GDM1 (cell line): ENCODE data around the gene SOX6.

Experiments
- DNase-seq: peaks from one replicate; lab custom pipeline; 2025; lab: John Stamatoyannopoulos, UW

Gene SOX6

GRCh38 chr11:15957234-15957633 lies 399.1 kb downstream of the SOX6 start:
- DNase-seq = no peak

GRCh38 chr11:15956302-15956701 lies 400.0 kb downstream of the SOX6 start:
- DNase-seq = no peak

- DNase-seq = no peak
Observed at GRCh38 chr11:15955595-15955994, 400.8 kb downstream of the SOX6 start.

- DNase-seq = no peak
Observed at GRCh38 chr11:15947681-15948648, 408.4 kb downstream of the SOX6 start.

GRCh38 chr11:15945726-15946125 lies 410.6 kb downstream of the SOX6 start:
- no peak for DNase-seq

- DNase-seq = no peak
Observed at GRCh38 chr11:15944460-15944859, 411.9 kb downstream of the SOX6 start.

- DNase-seq = no peak
Observed at GRCh38 chr11:15943418-15944197, 412.7 kb downstream of the SOX6 start.

GRCh38 chr11:15942936-15943335 lies 413.4 kb downstream of the SOX6 start:
- no peak for DNase-seq

GRCh38 chr11:15942126-15942525 lies 414.2 kb downstream of the SOX6 start:
- no peak for DNase-seq

GRCh38 chr11:15941206-15941770 lies 415.1 kb downstream of the SOX6 start:
- no peak for DNase-seq

GRCh38 chr11:15940462-15941205 lies 415.7 kb downstream of the SOX6 start:
- DNase-seq = no peak

- no peak for DNase-seq
Observed at GRCh38 chr11:15938983-15939382, 417.4 kb downstream of the SOX6 start.

GRCh38 chr11:15938121-15938611 lies 418.2 kb downstream of the SOX6 start:
- no peak for DNase-seq

GRCh38 chr11:15937601-15938120 lies 418.7 kb downstream of the SOX6 start:
- no peak for DNase-seq

- DNase-seq = no peak
Observed at GRCh38 chr11:15936011-15936410, 420.3 kb downstream of the SOX6 start.

GRCh38 chr11:15935373-15935772 lies 421.0 kb downstream of the SOX6 start:
- no peak for DNase-seq

- DNase-seq = no peak
Observed at GRCh38 chr11:15933886-15934625, 422.3 kb downstream of the SOX6 start.

- DNase-seq = no peak
Observed at GRCh38 chr11:15932417-15932816, 423.9 kb downstream of the SOX6 start.

- no peak for DNase-seq
Observed at GRCh38 chr11:15931497-15931896, 424.8 kb downstream of the SOX6 start.

- DNase-seq = no peak
Observed at GRCh38 chr11:15930442-15931025, 425.8 kb downstream of the SOX6 start.
